Effector CD8-positive, alpha-beta T cell (primary cell): Measurements from ENCODE around the gene NOP16.
"Not testable (repeated sequence)": the region's sequence is repeated elsewhere in the genome, so short reads cannot be mapped to it uniquely, and the experiment has no call there.

Source experiments
- DNase-seq: peaks from one replicate; lab custom pipeline; 2025; lab: John Stamatoyannopoulos, UW

The NOP16 gene

DNA sequence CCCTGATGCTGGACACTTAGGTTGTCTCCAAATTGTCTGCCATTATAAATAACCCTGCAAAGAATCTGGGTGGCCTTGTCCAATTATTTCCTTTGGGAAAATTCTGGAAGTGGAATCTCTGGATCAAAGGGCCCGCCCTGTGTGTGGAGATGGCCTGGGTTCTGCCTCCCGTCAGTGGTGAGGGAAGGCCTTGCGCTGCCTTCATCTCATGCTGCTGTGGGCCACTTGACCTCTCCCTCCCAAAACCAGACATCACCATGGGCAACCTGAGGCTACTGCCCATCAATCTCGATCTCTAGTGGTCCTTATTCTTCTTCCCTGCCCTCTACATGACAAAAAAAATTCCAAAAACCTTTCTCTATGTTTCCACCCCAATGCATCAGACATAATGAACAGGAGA lies 21.4 kb upstream of the NOP16 start:
- DNase-seq = no peak

- DNase-seq = no peak
These were observed 20.2 kb upstream of the NOP16 start for GRCh38 chr5:176408590-176408989.

DNA sequence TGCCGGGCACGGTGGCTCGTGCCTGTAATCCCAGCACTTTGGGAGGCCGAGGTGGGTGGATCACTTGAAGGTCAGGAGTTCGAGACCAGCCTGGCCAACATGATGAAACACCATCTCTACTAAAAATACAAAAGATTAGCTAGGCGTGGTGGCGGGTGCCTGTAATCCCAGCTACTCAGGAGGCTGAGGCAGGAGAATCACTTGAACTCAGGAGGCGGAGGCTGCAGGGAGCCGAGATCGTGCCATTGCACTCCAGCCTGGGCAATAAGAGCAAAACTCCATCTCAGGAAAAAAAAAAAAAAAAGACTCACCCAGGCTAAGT lies 19.8 kb upstream of the NOP16 start:
- not testable (repeated sequence) for DNase-seq

DNA sequence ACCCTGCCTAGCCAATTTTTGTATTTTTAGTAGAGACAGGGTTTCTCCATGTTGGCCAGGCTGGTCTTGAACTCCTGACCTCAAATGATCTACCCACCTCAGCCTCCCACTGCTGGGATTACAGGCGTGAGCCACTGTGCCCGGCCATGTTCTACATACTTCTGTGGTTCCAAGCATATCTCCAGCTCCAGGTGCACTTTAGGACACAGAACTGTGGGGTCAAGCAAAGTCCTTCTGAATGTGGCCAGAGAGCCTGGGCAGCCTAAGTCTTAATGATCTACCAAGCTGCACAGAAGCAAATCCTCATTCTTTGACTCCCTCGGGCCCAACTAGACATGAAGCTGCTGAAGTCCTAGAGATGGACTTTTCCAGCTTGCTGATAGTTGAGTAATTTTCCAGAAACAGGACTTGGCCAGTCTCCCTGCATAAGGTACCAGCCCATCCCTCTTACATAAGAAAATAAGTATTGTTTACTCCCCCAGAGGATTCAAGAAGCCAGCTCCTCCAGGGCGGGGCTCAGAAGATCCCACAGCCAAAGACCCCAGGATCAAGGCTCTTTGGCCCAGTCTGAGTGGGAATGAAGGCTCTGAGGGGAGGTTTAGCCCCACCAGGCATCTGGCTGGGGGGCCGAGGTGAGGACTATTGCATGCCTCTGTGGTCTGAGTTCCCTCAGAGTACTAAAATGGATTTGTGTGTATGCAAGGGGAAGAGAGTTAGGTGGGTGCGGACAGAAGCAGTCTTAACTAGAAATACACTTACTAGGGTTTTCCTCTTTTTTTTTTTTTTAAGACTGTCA lies 19.3 kb upstream of the NOP16 start:
- DNase-seq = no peak

- no peak for DNase-seq
These were observed 18.1 kb upstream of the NOP16 start for GRCh38 chr5:176406436-176407052.

GRCh38 chr5:176405656-176406435 lies 17.4 kb upstream of the NOP16 start:
- no peak for DNase-seq

GRCh38 chr5:176401281-176402205 lies 13.1 kb upstream of the NOP16 start:
- no peak for DNase-seq

DNA sequence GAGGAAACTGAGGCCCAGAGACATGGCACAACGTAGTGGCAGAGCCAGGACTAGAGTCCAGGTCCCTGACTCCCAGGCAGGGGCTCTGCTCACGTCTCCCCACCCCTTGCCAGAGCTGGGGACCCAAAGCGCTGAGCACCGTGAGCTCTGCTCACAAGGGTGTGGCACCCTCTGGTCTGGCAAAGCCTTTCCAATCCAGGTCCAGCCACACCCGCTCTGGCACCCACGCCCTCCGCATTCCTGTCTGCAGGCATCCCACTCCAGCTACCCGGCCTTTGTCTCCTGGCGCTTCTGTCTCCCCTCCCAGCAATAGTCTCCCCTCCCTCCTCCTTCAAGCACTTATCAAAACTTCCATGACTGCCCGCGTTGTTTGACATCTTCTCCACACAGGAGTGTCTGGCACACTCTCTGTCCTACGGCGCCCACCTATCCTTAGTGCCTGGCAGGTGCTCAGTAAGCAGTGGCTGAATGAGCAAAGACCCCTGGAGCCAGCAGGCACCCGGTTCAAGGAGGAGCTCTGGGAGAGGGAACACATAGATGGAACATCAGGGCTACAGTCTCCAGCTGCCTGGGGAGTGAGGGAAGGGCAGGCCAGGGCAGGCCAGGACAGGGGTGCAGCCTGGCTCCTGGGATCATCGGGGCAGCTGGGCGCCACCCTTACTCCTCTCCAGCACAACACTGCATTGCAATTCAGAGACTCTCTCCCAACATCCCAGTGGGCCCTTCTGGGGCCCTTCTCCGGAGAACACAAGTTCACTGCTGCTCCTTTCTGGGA lies 12.2 kb upstream of the NOP16 start:
- DNase-seq = no peak

DNA sequence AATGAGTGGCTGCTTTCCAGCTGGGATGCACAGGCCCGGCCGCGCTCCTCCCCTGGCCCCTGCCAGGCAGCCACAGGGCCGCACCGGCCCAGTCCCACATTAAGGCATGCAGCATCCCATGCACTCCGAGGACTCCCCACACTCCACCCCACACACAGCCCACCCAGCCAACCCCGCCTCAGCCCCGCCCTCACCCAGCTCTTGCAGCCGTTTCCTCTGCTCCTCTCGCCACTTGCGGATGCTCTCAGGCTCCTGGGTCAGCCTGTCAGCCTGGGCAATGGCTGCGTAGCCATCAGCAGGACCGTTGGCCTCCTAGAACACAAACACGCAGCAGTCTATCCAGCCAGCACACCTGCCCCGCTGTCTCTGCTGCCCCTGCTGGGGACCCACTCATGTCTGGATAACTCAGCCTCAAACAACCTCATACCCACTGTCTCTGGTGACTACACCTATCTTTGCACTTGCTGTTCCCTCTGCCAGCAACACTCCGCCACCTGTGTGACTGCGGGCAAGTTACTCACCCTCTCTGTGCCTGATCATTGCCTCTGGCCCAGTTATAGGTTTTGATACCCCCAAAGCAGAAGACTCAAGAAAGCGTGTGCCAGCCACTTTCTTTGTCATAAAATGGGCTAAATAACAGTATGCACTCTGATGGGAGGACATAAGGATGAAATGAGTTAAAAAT lies 9.5 kb upstream of the NOP16 start:
- no peak for DNase-seq

DNA sequence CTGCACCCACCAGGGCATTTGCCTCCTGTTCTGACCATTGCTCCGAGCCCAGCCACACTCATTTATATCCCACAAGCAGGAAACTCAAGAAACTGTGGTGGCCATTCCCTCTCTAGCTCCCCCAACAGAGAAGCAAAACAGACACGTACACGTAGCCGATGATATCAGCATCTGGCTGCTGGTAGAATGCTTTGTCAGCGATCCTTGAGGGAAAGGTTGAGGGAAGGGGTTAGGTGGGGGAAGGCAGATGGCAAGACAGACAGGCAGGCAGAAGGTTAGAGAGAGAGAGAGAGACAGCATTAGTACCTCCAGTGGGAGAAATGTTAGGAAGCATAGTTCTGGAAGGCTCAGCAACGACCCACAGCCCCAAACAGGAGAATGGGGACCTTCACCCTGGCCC lies 7.9 kb upstream of the NOP16 start:
- no peak for DNase-seq

DNA sequence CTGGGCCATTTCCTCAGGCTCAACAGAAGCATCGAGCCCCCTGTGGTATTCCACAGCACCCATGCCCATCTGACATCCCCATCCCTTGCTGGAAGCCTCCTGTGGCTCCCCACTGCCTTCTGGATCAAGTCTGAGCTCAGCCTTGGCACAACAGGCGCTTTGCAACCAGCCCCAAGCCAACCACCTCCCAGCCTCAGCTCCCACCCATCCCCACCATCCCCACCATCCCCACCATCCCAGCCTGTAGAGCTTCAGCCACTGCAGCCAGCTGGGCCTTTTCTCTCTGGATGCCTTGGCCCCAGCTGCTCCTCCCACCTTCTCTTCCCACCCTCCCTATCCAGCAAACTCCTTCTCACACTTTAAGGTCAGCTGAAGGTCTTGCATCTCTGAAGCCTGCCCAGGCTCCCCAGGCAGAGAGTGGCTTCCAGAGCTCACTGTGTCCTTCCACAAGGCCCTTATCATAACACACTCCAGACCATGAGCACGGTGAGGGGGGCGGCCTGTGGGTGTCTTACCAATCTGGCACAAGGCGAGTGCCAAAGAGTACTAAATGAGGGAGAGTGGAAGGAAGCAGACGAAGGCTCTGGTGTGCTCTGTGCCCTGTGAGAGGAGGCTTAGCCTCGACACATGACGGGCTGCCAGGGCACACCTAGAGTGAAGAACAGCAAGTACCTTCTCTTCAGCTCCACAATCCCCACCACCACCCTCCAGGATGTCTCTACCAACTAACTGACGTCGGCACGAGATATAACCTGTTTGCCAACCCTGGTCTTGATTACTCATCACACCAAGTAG lies 6.7 kb upstream of the NOP16 start:
- no peak for DNase-seq

DNA sequence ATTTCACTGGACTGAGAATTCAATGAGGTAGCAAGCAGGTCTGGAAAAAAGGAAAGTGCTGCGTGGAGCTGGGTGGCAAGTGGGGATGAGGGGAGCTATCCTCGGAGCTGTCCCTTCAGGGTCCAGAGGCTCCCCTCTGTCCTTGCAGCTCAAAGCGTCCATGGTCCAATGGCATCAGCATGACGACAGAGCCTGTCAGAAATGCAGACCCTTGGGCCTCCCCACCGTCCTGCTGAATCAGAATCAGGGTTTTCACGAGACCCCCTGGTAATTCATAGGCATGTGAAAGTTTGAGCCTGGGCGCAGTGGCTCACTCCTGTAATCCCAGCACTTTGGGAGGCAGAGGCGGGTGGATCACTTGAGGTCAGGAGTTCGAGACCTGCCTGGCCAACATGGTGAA lies 5.7 kb upstream of the NOP16 start:
- DNase-seq = no peak

DNA sequence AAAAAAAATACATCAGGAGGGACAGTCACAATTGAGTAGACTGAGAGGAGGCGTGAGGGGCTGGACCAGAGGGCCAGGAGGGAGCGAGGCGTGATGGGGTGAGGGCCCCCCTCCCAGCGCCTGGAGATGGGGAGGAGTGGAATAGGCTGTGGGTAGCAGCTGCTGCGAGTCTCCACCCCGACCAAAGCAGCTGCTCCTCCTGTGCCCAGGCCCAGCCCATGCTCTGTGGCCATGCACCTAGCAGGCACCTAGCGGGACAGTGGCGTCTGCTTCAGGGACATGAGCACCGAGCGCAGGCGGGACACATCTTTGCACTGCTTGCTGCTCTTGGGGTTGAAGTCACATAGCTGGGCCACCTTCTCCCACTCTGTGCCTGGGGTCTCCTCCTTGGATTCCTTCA lies 4.1 kb upstream of the NOP16 start:
- no peak for DNase-seq

DNA sequence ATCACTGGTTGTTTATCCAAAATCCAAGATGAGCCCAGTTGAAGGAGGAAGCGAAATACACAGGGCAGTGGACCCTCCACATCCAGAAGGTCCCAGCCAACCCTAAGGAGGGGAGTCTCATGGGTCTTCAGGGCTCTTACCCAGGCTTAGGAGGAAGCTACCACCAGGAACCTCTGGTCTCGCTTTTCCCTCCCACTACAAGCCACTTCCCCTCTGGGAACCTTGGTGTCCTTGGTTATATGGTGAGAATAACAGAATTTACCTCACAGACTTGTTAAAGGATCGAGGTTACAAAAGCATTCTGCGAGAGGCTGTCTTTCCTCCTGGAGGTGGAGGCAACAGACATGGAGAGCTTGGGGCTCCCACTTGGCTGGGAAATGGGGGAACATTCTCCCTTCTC lies 3.6 kb upstream of the NOP16 start:
- DNase-seq = no peak

GRCh38 chr5:176391479-176391878 lies 3.1 kb upstream of the NOP16 start:
- DNase-seq = no peak

- no peak for DNase-seq
These were observed 1.0 kb upstream of the NOP16 start for GRCh38 chr5:176389135-176390123.

GRCh38 chr5:176388003-176388443 lies 375 bp downstream of the NOP16 start:
- no peak for DNase-seq

DNA sequence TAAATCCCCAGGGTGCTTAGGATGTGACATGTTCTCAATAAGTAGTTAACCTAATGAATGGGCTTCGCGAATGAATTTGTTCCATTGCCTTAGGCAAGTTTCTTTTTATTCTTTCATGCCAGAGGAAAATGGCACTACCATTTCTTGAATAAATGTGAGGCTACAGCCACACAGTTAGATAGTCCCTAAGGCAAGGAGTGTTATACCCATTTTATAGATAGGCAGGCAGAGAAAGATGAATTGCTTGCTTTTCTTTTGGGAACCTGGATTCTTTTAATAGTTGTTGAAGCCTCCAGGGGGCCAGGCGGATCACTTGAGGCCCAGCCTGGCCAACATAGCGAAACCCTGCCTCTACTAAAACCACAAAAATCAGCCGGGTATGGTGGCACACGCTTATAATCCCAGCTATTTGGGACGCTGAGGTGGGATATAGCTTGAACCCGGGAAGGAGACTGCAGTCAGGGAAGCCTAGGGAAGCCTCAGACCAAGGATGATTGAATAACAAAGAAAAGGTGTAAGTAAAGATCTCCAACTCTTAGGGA lies 943 bp downstream of the NOP16 start:
- no peak for DNase-seq
